Measurements from ENCODE around the gene NRP2.

Gene NRP2

DNA sequence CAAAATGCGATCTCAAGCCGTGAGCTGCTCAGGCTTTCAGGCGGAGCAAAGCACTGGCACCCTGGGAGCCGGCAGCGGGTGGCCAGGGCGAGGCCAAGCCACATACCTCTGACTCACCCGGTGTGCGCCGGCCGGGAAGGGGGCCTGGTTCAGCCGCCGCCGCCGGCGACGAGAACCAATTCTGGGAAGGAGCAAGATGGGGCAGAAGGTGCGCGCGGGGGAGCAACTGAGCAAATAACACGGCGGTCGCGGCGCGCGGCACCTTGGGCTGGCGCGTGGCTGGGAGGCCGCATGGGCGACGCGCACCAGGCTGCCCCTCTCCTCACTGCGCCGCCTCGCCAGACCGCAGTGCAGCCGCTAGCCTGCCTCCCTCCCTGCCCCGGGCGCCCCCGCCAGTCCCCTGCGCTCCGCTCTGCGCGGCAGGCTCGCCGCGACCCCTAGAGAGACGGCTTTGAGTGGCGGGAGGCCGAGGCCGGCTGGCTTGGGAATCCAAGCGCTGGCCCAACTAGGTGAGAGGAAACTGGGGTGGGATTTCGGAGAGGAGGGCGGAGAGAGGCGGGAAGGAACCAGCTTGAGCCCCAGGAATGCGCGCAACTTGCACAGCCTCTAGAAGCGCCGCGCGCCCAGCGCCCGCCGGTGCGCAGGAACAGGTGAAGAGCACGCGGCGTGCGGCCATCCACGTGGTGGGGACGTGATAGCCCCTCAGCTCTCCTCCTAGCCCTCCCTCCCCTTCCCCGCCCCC lies 3.2 kb downstream of the NRP2 start:
- no peak for TF ChIP-seq EZH2phosphoT487 (IDR thresholded peaks at IDR 0.05; ENCODE audit: borderline replicate concordance)
- TF ChIP-seq, protein P1, sequence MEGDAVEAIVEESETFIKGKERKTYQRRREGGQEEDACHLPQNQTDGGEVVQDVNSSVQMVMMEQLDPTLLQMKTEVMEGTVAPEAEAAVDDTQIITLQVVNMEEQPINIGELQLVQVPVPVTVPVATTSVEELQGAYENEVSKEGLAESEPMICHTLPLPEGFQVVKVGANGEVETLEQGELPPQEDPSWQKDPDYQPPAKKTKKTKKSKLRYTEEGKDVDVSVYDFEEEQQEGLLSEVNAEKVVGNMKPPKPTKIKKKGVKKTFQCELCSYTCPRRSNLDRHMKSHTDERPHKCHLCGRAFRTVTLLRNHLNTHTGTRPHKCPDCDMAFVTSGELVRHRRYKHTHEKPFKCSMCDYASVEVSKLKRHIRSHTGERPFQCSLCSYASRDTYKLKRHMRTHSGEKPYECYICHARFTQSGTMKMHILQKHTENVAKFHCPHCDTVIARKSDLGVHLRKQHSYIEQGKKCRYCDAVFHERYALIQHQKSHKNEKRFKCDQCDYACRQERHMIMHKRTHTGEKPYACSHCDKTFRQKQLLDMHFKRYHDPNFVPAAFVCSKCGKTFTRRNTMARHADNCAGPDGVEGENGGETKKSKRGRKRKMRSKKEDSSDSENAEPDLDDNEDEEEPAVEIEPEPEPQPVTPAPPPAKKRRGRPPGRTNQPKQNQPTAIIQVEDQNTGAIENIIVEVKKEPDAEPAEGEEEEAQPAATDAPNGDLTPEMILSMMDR (conservative IDR thresholded peaks at IDR 0.05; ENCODE audit: low read length): no peak
- Histone ChIP-seq H3F3A (ENCODE audit: low read depth) (no peaks in the 10 kb centered on the region), H3K9me3 (ENCODE audit: insufficient read depth, low read depth, low read length) (no peaks in the 10 kb centered on the region), H3K27me3 (ENCODE audit: insufficient read depth, low read length, poor library complexity, severe bottlenecking) (no peaks in the 10 kb centered on the region), H4K20me1 (ENCODE audit: insufficient read depth, low read length, poor library complexity, severe bottlenecking) (no peaks in the 10 kb centered on the region), H2AFZ (ENCODE audit: low read length) (no peak overlapping the region), H3K9ac (ENCODE audit: low read depth, low read length, poor library complexity, severe bottlenecking) (no peak overlapping the region), H3K79me2 (ENCODE audit: insufficient read depth, low read length) (no peaks in the 10 kb centered on the region), H3K9me2 (replicated peaks; ENCODE audit: low read depth, low read length) (no peaks in the 10 kb centered on the region), H3K4me1 (ENCODE audit: insufficient read depth, low read length, poor library complexity, severe bottlenecking) (peaks cover 4% of the 10 kb centered on the region), H3K4me2 (ENCODE audit: low read depth, low read length, poor library complexity, severe bottlenecking) (no peak overlapping the region), H3K4me3 (ENCODE audit: low read length, poor library complexity, severe bottlenecking) (no peak overlapping the region), H3K36me3 (ENCODE audit: insufficient read depth, low read length) (no peaks in the 10 kb centered on the region)

DNA sequence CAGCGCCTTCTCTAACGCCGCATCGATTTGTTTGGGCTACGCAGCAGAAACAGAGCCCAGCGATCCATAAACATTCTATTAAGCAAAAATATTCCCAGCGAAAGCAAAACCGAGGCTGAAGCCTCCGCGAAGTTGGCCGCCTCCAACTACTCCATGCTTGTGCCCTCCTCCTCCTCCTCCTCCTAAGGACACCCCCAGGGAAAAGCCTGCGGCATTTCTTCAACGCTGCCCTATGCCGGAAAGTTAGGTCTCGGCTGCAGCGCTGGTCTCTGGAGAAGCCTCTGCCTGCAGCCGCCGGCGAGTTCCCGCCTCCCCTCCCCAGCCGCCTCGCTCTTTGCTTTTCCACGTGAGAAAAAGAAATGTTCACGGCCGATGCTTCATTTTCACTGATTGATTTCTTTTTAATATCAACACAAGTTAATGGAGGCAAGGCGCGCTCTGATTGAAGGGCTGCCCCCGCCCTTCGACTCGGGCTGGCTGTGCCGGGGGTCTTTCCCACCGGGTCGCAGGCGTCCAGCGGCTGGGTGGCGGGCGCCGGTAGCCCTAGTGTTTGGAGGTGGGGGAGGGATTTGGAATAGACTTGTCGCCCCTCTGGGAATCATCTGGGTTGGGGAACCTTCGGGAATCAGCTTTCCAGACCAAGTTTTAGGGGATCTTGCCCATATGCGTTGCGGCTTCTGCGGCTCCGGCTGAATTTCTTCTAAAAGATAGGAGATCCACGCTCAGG lies 3.9 kb downstream of the NRP2 start:
- H3K9me2 ChIP-seq (replicated peaks; ENCODE audit: low read depth, low read length): no peaks in the 10 kb centered on the region
- H3K27me3 ChIP-seq (ENCODE audit: insufficient read depth, low read length, poor library complexity, severe bottlenecking): no peaks in the 10 kb centered on the region
- no peaks in the 10 kb centered on the region for H3K79me2 ChIP-seq (ENCODE audit: insufficient read depth, low read length)
- no peak for TF ChIP-seq EZH2phosphoT487 (IDR thresholded peaks at IDR 0.05; ENCODE audit: borderline replicate concordance)
- TF ChIP-seq, protein P1 (conservative IDR thresholded peaks at IDR 0.05; ENCODE audit: low read length): no peak
- H2AFZ ChIP-seq (ENCODE audit: low read length): no peak overlapping the region
- no peak overlapping the region for H3K9ac ChIP-seq (ENCODE audit: low read depth, low read length, poor library complexity, severe bottlenecking)
- H3F3A ChIP-seq (ENCODE audit: low read depth): no peaks in the 10 kb centered on the region
- no peaks in the 10 kb centered on the region for H3K9me3 ChIP-seq (ENCODE audit: insufficient read depth, low read depth, low read length)
- no peaks in the 10 kb centered on the region for H3K4me1 ChIP-seq (ENCODE audit: insufficient read depth, low read length, poor library complexity, severe bottlenecking)
- no peaks in the 10 kb centered on the region for H3K36me3 ChIP-seq (ENCODE audit: insufficient read depth, low read length)
- no peaks in the 10 kb centered on the region for H4K20me1 ChIP-seq (ENCODE audit: insufficient read depth, low read length, poor library complexity, severe bottlenecking)
- no peak overlapping the region for H3K4me3 ChIP-seq (ENCODE audit: low read length, poor library complexity, severe bottlenecking)
- no peak overlapping the region for H3K4me2 ChIP-seq (ENCODE audit: low read depth, low read length, poor library complexity, severe bottlenecking)

DNA sequence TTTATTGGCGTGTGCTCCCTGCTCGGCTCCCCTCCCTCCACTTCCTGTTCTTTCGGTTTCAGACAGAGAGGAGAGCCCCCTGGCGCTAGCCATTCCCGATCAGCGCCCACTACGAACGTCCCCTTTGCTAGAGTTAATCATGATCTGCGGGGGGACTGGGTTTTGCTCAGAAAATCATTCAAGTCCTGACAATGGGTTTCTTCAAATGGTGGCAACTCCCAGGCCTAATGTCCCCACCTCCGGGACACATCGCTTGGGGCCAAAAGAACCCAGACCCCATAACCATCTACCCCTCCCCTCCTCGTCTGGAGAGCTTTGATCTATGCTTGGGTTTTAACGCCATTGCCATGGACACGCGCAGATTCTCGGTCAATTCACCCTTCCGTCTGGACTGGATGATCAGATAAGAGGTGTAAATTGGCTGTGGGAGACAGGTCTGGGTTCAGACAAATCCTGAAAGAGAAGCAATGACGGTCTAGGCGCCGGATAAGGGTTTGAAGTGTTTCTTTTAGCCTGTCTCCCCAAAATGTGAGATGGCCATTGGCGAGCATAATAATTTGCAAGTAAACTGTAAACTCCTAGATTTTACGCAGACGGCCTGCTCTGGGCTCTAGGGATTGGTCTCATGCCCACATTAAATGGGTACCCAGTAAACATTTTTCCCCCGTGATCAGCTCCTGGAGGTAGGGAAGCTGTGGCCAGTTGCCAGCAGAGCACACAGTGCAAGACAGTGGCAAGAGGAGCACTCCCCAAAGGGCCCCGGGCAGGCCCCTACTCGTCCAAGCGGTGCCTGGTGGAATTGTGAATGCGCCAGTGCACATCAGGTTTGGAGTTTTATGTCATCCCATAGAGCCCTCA lies 4.7 kb downstream of the NRP2 start:
- Histone ChIP-seq H3K9ac (ENCODE audit: low read depth, low read length, poor library complexity, severe bottlenecking) (no peak overlapping the region), H3K4me2 (ENCODE audit: low read depth, low read length, poor library complexity, severe bottlenecking) (no peak overlapping the region), H3K27me3 (ENCODE audit: insufficient read depth, low read length, poor library complexity, severe bottlenecking) (no peaks in the 10 kb centered on the region)

More for the DNA sequence above, 4.7 kb downstream of the NRP2 start:
- no peak for TF ChIP-seq EZH2phosphoT487 (IDR thresholded peaks at IDR 0.05; ENCODE audit: borderline replicate concordance)
- TF ChIP-seq, protein P1 (conservative IDR thresholded peaks at IDR 0.05; ENCODE audit: low read length): no peak
- H3K4me3 ChIP-seq (ENCODE audit: low read length, poor library complexity, severe bottlenecking): no peak overlapping the region
- no peaks in the 10 kb centered on the region for H3F3A ChIP-seq (ENCODE audit: low read depth)
- no peaks in the 10 kb centered on the region for H3K9me2 ChIP-seq (replicated peaks; ENCODE audit: low read depth, low read length)
- H3K36me3 ChIP-seq (ENCODE audit: insufficient read depth, low read length): no peaks in the 10 kb centered on the region
- H3K9me3 ChIP-seq (ENCODE audit: insufficient read depth, low read depth, low read length): no peaks in the 10 kb centered on the region
- H2AFZ ChIP-seq (ENCODE audit: low read length): no peak overlapping the region
- H4K20me1 ChIP-seq (ENCODE audit: insufficient read depth, low read length, poor library complexity, severe bottlenecking): no peaks in the 10 kb centered on the region
- no peaks in the 10 kb centered on the region for H3K79me2 ChIP-seq (ENCODE audit: insufficient read depth, low read length)
- H3K4me1 ChIP-seq (ENCODE audit: insufficient read depth, low read length, poor library complexity, severe bottlenecking): no peaks in the 10 kb centered on the region
